ENCODE results near the gene ARHGEF19.

DNA sequence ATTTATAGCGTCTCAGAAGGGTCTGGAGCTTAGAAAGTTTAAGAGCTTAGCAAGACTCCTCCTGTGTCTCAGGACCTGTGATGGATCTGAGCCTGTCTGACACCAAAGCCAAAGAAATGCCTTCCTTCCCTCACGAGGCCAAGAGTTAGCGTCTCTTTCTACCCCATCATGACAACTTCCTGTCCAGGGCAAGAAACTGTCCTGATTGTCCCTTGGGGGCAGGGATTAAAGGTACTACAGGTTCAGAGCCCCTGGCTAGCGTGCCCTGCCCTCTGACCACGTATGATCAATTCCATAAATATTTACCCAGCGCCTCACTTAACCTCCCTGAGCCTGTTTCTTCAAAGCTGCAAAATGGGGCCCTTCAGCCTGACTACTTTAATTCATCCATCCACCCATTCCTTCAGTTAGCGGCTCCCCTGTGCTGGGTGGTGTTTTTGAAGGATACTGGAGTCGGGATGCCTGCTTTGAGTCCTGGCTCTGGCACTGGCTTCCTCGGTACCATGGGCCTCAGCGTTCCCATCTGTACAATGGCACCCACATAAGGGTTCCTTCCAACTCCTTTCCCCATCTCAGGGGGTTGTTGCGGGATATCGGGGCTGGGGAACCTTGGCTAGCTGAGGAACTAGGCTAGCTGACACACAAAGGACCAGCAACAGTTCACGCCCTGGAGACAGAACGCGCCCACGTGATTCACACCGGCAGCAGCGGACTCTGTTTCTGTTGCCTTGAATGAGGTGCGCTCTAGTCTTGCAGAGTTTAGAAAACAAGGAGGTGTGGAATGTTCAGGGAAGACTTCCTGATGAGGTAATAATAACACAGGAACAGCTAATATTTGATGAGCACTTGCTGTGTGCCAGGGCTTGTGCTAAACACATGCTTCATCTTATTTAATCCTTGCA is 33.6 kb downstream of the ARHGEF19 start:
- TF ChIP-seq, protein P1, sequence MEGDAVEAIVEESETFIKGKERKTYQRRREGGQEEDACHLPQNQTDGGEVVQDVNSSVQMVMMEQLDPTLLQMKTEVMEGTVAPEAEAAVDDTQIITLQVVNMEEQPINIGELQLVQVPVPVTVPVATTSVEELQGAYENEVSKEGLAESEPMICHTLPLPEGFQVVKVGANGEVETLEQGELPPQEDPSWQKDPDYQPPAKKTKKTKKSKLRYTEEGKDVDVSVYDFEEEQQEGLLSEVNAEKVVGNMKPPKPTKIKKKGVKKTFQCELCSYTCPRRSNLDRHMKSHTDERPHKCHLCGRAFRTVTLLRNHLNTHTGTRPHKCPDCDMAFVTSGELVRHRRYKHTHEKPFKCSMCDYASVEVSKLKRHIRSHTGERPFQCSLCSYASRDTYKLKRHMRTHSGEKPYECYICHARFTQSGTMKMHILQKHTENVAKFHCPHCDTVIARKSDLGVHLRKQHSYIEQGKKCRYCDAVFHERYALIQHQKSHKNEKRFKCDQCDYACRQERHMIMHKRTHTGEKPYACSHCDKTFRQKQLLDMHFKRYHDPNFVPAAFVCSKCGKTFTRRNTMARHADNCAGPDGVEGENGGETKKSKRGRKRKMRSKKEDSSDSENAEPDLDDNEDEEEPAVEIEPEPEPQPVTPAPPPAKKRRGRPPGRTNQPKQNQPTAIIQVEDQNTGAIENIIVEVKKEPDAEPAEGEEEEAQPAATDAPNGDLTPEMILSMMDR (IDR thresholded peaks at IDR 0.05; ENCODE audit: poor library complexity), result no peak
- TF ChIP-seq EZH2 (IDR thresholded peaks at IDR 0.05; ENCODE audit: borderline replicate concordance), result no peak
